ENCODE data around the gene KPNA2. TPM values are rescaled to one million over a fixed set of nuclear protein-coding genes. Genes with fewer than 3 reads are reported as not detected.
"Not testable (repeated sequence)": the region's sequence is repeated elsewhere in the genome, so short reads cannot be mapped to it uniquely, and the experiment has no call there.

The KPNA2 gene
- total and polyA plus RNA-seq, 9 of the 15 experiments (the other 6 are each of a cell fraction or from before 2014, with no cell fraction given), result 132 to 984 (median 241) TPM

- H3K9me3 ChIP-seq (replicated peaks; ENCODE audit: control insufficient read depth, insufficient read depth, low read depth, low read length); H3K79me2 ChIP-seq (ENCODE audit: control insufficient read depth, insufficient read depth, low read length); H3K4me2 ChIP-seq (ENCODE audit: insufficient read depth, low read length); ATAC-seq; DNase-seq (ENCODE audit: extremely low read depth in 1 of 4, low spot score in 3 of 4); BruUV-seq (replicated peaks); H3K27me3 ChIP-seq (ENCODE audit: control insufficient read depth in 2 of 2, insufficient read depth in 2 of 2, low read length in 2 of 2); H3K9ac ChIP-seq (ENCODE audit: insufficient read depth in 1 of 2, low read depth in 2 of 2, low read length in 2 of 2); H4K20me1 ChIP-seq (replicated peaks; ENCODE audit: control insufficient read depth, insufficient read depth, low read length); FAIRE-seq; intact Hi-C loops (cut with micrococcal nuclease); H3K36me3 ChIP-seq (ENCODE audit: control insufficient read depth, insufficient read depth, low read length); H3K9me1 ChIP-seq (ENCODE audit: control insufficient read depth, insufficient read depth, low read length); H2AFZ ChIP-seq (ENCODE audit: low read depth, low read length); CTCF ChIA-PET (ENCODE audit: low intra/inter-chr PET ratio); H3K4me1 ChIP-seq (replicated peaks in 1 of 2; ENCODE audit: control insufficient read depth in 2 of 2, insufficient read depth in 2 of 2, low read length in 2 of 2); H3K27ac ChIP-seq (ENCODE audit: extremely low read depth, low read depth, low read length); in situ Hi-C loops (cut with MboI); H3K4me3 ChIP-seq: not testable (repeated sequence)
- TF ChIP-seq ZBTB33 (CRISPR knock-in tag; IDR thresholded peaks at IDR 0.05), result peak; percentile 37; the same call in 1 of the 2 replicates
- POLR2A ChIA-PET, result interaction anchor here (0.7 to 2.5 kb wide), 6 partner anchors 10 to 672 kb away, joined by 3 to 13 read pairs (median 6); partner anchors contain the start of gene KPNA2
- WGBS (ENCODE audit: insufficient coverage, low coverage, missing lambda C conversion rate), result 93% methylated on average over 32 of the region's 57 CpGs
Observed at GRCh38 chr17:68051321-68052312, 16.1 kb downstream of the KPNA2 start.

All from K562 (cell line).